HUES6 (cell line): ENCODE results near the gene MYO1D.
"Not testable (repeated sequence)": the region's sequence is repeated elsewhere in the genome, so short reads cannot be mapped to it uniquely, and the experiment has no call there.

Experiments used
- H3K27ac ChIP-seq: 2 replicates; pipeline ENCODE4 v1.7.0; 2013; ENCODE audit warnings: low read depth, mild to moderate bottlenecking, low read length, inconsistent platforms
- H3K27me3 ChIP-seq: 2 replicates; pipeline ENCODE4 v1.6.1; 2013; ENCODE audit warnings: low read length; ENCODE audit not compliant: control insufficient read depth, insufficient read depth
- H3K36me3 ChIP-seq: 2 replicates; pipeline ENCODE4 v1.6.1; 2013; ENCODE audit warnings: low read length; ENCODE audit not compliant: control insufficient read depth, insufficient read depth
- H3K4me1 ChIP-seq: 2 replicates; pipeline ENCODE4 v1.6.1; 2013; ENCODE audit warnings: low read length; ENCODE audit not compliant: control insufficient read depth, insufficient read depth
- H3K4me3 ChIP-seq: 2 replicates; pipeline ENCODE4 v1.5.1; 2013; ENCODE audit warnings: low read depth, low read length
- H3K9ac ChIP-seq: one replicate; pipeline ENCODE4 v1.6.1; 2013; ENCODE audit warnings: mild to moderate bottlenecking, low read length
- H3K9me3 ChIP-seq: 2 replicates; pipeline ENCODE4 v1.6.1; 2013; ENCODE audit warnings: low read depth, low read length; ENCODE audit not compliant: control insufficient read depth, insufficient read depth

Gene MYO1D

DNA sequence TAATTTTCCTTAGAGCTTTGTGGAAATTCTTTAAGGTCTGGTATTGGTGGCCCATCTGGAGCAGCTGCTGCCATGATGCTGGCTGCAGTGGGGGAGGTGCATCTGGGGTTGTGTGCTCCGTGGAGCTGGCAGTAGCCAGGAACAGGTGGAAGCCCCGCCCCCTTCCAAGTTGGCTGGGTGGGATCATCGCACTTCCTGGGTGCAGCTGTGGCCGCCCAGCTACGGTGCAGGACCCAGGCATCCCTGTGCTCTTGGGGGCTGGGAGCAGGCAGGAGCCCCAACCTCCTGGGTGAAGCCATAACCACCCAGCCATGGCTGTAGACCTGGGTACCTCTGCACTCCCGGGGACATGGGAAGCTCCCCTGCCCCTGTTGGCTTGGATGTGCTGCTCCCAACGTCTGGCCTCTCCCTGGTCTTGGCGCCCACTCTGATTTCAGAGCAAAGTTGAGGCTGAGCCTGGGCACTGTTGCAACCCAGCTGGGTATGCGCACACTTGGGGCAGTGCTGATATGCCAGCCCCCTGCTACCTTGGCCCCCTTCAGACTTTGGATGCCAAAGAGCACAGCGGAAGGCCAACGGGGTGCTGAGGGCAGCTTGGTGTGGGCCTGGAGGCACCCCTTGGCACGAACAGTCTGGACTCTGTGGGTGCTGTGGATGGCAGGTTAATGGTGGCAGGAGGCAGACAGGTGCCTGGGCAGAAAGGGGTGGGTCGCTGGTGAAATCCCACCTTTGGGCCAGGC, 145.2 kb downstream of the MYO1D start:
- Histone ChIP-seq H3K27me3 (no peaks in the 10 kb centered on the region), H3K36me3 (peaks cover 3% of the 10 kb centered on the region; the same call in 1 of the 2 replicates), H3K9me3 (peaks cover 8% of the 10 kb centered on the region; the same call in 1 of the 2 replicates), H3K4me3 (no peak overlapping the region), H3K27ac (no peak overlapping the region), H3K4me1 (no peaks in the 10 kb centered on the region), H3K9ac (no peak overlapping the region)

GRCh38 chr17:32727681-32728080, 149.2 kb downstream of the MYO1D start:
- Histone ChIP-seq H3K36me3 (0 out of 2 replicates have a peak, but pooled peaks cover 3% of the 10 kb centered on the region), H3K9me3 (peaks cover 10% of the 10 kb centered on the region), H3K9ac (no peak overlapping the region), H3K27me3 (no peaks in the 10 kb centered on the region), H3K4me3 (no peak overlapping the region), H3K4me1 (no peaks in the 10 kb centered on the region), H3K27ac (no peak overlapping the region)

DNA sequence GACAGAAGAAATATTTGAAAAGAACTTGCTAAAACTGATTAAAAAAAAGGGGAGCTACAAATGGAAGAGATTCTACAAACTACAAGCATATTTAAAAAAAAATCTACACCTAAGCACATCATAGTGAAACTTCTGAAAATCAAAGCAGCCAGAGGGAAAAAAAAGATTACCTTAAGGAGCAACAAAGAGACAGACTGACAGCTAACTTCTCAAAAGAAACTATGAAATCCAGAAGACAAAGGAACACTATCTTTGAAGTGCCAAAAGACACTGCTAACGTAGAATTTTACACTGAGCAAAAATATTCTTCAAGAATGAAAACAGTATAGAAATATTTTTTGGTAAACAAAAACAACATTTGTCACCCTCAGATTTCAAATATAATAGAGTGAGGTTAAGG, 151.2 kb downstream of the MYO1D start:
- Histone ChIP-seq H3K4me1 (no peaks in the 10 kb centered on the region), H3K27me3 (no peaks in the 10 kb centered on the region), H3K4me3 (no peak overlapping the region), H3K9ac (no peak overlapping the region), H3K36me3 (peaks cover 1% of the 10 kb centered on the region; the same call in 1 of the 2 replicates), H3K27ac (no peak overlapping the region), H3K9me3 (peaks cover 4% of the 10 kb centered on the region; the same call in 1 of the 2 replicates)

DNA sequence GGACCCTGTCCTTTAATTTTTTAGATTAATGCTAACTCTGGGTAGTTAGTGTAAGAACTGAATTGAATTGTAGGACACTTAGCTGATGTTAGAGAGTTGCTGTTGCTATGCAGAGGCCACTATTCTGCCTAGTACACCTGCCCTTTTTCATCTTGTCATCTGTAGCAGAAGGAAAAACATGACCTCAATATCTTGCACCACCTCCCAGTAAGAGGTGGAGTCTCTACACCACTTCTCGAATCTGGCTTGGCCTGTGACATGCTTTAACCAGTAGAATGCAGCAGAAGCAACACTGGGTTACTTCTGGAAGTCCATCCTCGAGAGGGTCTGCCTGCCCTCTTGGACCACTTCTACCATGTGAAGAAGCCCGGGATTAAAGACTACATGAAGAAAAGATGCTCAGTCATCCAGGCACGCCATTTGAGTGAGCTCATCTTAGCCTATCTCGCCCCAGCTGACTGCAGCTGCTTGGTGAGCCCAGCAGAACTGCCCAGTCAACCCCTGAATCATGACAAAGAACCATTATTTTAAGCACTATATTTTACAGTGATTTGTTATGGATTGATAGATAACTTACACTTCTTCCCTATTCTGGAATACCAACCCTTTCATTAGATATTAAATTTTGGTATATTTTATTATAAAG, 153.5 kb downstream of the MYO1D start:
- H3K36me3 ChIP-seq: peaks cover 6% of the 10 kb centered on the region
- H3K9me3 ChIP-seq: peaks cover 4% of the 10 kb centered on the region; the same call in 1 of the 2 replicates
- no peak overlapping the region for H3K27ac ChIP-seq

DNA sequence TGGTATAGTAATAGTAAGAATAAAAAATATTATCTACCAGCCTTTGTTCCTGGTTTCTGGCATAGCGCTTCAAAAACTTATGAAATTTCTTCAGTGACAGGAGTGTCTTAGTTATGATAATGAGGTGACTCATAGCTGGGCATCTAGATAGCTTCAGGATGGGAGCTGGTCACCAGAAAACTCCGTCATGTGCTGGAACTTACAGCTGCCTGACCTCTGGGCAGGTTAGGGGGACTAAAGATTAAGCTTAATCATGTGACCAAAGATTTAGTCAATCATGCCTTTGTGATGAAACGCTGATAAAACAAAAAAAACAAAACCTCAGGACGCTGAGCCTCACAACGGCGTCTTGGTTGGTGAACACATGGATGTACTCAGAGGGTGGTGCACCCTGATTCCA, 154.2 kb downstream of the MYO1D start:
- no peaks in the 10 kb centered on the region for H3K4me1 ChIP-seq
- peaks cover 4% of the 10 kb centered on the region; the same call in 1 of the 2 replicates for H3K9me3 ChIP-seq
- no peaks in the 10 kb centered on the region for H3K27me3 ChIP-seq
- no peak overlapping the region for H3K4me3 ChIP-seq
- H3K9ac ChIP-seq: no peak overlapping the region
- H3K27ac ChIP-seq: no peak overlapping the region
- H3K36me3 ChIP-seq: peaks cover 6% of the 10 kb centered on the region

More for the DNA sequence above, 153.5 kb downstream of the MYO1D start:
- no peaks in the 10 kb centered on the region for H3K27me3 ChIP-seq
- H3K9ac ChIP-seq: no peak overlapping the region
- H3K4me3 ChIP-seq: no peak overlapping the region
- H3K4me1 ChIP-seq: no peaks in the 10 kb centered on the region

DNA sequence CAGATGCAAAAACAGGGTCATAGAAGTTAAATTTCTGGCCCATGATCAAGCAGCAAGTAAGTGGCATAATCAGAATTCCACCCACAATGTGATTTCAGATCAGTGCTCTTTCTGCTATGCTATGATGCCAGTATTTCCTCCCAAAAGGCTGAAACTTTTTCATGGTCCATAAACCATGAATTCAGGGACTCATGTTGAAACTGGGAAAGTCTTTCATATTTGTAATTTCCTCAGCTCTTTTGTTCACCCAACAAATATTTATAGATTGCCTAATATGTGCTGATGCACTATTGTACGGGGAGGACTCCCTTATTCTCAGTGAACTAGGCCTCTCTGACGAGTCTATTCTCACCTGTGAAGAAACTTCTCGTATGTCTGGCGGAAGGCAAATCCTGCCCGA, 156.3 kb downstream of the MYO1D start:
- Histone ChIP-seq H3K27me3 (no peaks in the 10 kb centered on the region), H3K9me3 (peaks cover under 1% of the 10 kb centered on the region; the same call in 1 of the 2 replicates), H3K4me1 (no peaks in the 10 kb centered on the region), H3K36me3 (peaks cover 6% of the 10 kb centered on the region), H3K9ac (no peak overlapping the region), H3K27ac (no peak overlapping the region), H3K4me3 (no peak overlapping the region)

- Histone ChIP-seq H3K4me1 (no peaks in the 10 kb centered on the region), H3K9ac (no peak overlapping the region), H3K27ac (no peak overlapping the region), H3K27me3 (no peaks in the 10 kb centered on the region), H3K9me3 (no peaks in the 10 kb centered on the region), H3K4me3 (no peak overlapping the region), H3K36me3 (peaks cover 6% of the 10 kb centered on the region)
Measured at GRCh38 chr17:32719689-32720088, 157.2 kb downstream of the MYO1D start.

DNA sequence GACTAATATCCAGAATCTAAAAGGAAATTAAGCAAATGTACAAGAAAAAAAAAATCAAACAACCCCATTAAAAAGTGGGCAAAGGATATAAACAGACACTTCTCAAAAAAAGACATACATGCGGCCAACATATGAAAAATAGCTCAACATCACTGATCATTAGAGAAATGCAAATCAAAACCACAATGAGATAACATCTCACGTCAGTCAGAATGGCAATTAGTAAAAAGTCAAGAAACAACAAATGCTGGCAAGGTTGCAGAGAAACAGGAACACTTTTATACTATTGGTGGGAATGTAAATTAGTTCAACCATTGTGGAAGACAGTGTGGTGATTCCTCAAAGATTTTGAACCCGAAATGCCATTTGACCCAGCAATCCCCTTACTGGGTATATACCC, 162.0 kb downstream of the MYO1D start:
- H3K9ac ChIP-seq, H3K27me3 ChIP-seq, H3K4me1 ChIP-seq, H3K27ac ChIP-seq, H3K36me3 ChIP-seq, H3K9me3 ChIP-seq, H3K4me3 ChIP-seq: not testable (repeated sequence)

DNA sequence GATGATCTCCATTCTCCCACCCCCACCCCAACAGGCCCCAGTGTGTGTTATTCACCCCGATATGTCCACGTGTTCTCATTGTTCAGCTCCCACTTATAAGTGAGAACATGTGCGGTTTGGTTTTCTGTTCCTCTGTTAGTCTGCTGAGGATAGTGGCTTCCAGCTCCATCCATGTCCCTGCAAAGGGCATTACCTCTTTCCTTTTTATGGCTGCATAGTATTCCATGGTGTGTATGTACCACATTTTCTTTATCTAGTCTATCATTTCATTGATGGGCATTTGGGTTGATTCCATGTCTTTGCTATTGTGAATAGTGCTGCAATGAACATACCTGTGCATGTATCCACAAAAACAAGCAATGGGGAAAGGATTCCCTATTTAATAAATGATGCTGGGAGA, 162.7 kb downstream of the MYO1D start:
- H3K27me3 ChIP-seq, H3K9ac ChIP-seq, H3K4me3 ChIP-seq, H3K4me1 ChIP-seq, H3K27ac ChIP-seq, H3K9me3 ChIP-seq, H3K36me3 ChIP-seq: not testable (repeated sequence)

- no peaks in the 10 kb centered on the region; the same call in 1 of the 2 replicates for H3K36me3 ChIP-seq
- H3K27ac ChIP-seq: no peak overlapping the region
- no peak overlapping the region for H3K4me3 ChIP-seq
- H3K9ac ChIP-seq: no peak overlapping the region
- H3K9me3 ChIP-seq: no peaks in the 10 kb centered on the region
- H3K27me3 ChIP-seq: no peaks in the 10 kb centered on the region
- H3K4me1 ChIP-seq: no peaks in the 10 kb centered on the region
Measured at GRCh38 chr17:32713081-32713480, 163.8 kb downstream of the MYO1D start.

DNA sequence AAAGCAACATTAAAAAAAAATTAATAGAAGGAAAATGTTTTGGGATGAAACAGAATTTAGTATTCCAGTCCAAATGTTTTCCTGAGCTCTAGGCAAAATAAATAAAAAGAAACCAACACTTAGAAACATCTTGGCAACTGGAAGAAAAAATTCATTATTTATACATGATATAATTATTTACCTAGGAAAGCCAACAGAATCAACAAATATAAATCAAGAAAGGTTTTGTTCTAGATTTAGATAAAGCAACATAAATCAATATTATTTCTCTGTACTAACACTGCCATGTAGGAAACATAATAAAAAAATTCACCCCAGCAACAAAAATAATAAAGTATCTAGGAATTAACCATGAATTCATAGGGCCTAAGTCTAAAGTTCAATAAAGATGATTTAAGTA, 167.4 kb downstream of the MYO1D start:
- Histone ChIP-seq H3K27me3 (no peaks in the 10 kb centered on the region), H3K9me3 (no peaks in the 10 kb centered on the region), H3K9ac (no peak overlapping the region), H3K4me3 (no peak overlapping the region), H3K4me1 (no peaks in the 10 kb centered on the region), H3K36me3 (no peaks in the 10 kb centered on the region; the same call in 1 of the 2 replicates), H3K27ac (no peak overlapping the region)
